Pulmonary artery endothelial cell (primary cell): Measurements from ENCODE around the gene NINJ1. TPM values are rescaled to one million over a fixed set of nuclear protein-coding genes. Genes with fewer than 3 reads are reported as not detected.

ENCODE experiments used
- DNase-seq: peaks from one replicate; pipeline ENCODE4 v3.0.0-alpha.2; 2011; ENCODE audit warnings: low read depth, low spot score
- total RNA-seq: library from RNA; depleted of rRNA; stranded (reverse); fragments of >200 nt; gene quantifications from 2 replicates; pipeline ENCODE4 v1.2.3, GENCODE V29; 2014

Gene NINJ1, protein sequence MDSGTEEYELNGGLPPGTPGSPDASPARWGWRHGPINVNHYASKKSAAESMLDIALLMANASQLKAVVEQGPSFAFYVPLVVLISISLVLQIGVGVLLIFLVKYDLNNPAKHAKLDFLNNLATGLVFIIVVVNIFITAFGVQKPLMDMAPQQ
- total RNA-seq: 44.7 and 47.2 TPM in 2 replicates

DNA sequence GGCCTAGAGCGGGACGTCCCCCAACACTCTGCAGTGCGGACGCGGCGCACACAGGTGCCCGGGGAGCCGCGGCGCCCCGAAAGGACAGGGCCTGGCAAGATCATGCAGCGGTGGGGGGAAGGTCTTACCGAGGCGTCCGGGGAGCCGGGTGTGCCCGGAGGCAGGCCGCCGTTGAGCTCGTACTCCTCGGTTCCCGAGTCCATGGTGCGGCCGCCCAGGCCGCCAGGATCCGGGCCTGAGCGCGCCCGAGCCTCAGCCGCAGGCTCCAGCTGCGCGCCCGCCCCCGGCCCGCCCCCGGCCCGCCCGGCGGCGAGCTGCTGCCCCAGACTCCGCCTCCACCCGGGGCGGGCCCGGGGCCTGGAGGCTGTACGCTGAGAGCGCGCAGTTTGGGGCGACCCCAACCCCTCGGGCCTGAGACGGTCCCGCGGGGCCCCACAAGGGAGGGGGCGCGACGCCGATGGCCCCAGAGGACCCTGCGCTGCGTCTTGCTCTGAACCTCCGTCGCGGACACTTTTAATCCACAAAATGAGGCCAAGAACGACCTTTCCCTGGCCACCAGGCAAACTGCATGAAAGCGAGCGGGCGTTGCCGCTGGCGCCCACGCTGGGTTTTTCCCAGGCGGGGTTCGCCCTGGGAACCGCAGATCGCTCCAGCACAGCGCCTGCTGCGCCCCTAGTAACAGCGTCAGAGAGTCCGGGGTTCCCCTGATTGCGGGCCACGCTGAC, at the start of gene NINJ1:
TSS of gene NINJ1 (minus strand) at position 237 of the 725 bp plus-strand sequence. CDS start at position 203, 34 bp downstream.
- DNase-seq: no peak

DNA sequence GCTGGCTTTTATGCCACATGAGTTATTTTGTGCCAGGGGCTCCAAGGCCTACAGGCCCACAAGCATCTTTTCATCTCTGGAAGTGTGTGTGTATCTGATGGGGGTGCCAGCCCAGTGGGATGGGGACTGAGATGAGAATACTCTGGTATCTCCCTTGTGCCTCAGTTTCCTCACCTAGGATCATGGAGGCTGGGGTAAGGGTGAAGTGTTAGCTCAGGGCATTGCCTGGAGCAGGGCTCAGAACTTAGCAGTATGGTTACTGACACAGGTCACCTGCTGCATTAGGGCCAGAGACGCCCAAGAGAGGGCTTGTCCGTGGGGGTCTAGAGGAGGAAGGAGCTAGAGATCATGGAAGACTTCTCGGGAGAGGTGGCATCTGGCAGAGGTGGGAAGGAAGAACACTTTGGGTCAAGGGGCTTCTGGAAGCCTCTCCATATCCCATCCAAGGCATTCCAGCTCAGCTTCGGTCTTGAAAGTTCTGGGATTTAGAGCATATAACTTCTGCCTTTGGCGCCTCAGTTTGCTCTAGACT, 49.1 kb upstream of the NINJ1 start:
- no peak for DNase-seq

DNA sequence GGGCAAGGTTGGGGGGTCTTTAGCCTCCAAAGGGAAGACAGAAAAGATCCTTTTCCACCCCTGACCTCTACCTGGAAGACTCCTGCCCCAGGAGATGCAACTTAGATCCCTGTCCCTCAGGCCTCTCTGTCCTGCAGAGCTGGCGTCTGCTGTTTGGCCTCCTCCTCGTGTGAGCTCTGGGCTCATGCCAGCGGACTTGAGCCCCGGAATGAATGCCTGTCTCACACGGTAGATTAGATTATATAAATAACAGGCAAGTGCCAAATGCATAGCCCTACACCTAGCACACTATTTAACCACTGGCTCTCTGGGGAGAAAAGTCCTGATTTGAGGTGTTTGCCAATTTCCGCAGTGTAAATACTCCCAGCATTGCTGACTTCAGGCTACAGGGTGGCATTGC, 48.5 kb upstream of the NINJ1 start:
- no peak for DNase-seq

DNA sequence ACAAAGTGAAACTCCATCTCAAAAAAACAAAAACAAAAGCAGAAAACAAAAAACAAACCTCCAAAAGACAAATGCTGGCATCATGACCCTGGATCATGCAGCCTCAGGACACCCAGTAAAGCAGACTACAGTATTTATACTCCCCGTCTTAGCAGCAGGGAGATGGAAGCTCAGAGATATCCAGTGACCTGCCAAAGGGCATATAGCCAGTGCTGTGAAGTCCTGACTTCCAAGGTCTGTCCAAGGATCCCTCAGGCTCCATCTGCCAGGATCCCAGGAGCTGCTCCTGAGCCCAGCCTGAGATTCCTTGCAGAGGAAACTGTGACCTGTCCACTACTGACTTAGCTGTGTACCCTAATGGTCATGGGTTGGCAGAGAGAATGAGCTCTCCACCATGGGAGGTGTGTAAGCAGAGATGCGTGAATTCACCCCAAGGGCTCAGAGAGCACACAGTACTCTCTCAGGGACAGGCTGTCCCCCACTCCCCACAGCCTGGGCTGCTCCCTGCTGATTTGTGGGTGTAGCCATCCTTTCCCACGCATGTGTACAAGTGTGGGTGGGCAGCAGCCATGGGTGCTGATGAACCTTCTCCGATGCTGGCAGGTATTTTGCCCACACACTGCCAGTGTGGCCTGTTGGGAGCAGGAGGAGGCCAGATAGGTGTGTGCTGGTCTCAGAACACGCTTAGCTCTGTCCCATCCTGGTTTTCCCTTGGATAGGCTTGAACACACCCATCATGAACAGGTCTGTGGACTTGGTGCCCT, 47.8 kb upstream of the NINJ1 start:
- no peak for DNase-seq

DNA sequence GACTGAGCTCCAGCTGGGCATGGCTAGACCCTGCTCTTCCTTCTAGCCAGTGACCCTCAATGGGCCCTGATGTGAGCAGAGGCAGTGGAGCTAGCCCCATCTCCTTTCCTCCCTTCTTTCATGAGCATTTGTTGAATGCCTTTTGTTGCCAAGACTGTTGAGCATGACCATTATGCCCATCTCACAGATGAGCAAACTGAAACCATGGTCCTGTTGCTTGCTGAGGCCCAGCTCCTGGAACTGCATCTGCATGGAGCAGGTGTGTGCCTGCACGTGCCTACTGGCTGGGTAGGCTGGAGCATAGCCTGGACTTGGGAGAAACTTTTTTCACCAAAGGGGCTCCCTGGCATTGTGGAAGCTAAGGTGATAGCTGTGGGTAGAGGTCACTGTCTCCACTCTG, 46.9 kb upstream of the NINJ1 start:
- no peak for DNase-seq

DNA sequence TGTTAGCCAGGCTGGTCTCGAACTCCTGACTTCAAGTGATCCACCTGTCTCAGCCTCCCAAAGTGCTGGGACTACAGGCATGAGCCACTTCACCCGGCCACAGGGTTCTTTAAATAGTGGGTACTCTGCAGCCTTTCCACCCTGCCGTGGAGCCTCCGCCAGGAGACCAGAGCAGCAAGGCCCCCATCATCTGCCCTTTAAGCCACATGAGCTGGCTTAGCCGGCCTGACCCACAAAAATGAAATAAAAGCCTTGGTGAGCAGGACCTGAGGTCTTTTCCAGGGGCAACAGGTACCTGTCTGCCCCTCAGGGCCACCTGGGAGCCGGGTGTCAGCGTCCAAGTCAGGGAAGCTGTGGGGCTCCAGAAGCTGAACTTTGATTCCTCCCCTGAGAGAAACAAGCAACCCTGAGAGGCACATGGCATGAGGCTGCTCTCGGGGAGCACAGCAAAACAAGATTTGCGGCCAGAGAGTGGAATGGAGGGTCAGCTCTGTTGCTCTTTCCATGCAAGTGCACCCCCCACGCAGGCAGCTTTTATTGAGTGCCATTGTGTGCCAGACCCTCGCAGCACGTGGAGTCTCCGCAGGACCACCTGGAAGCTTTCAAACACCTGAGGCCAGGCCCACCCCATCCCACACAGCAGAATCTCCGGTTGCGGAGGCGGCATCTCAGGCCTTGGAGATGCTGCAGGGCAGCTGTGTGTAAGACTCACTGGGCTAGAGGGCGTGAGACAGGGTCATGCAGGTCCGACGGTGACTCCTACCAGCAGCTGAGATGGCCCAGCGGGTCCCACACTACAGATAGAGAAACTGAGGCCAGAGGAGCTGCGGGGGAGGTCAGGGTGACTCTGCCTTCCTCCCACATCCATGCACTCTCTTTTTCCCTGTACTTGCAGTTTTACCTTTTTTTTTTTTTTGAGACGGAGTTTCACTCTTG, 45.1 kb upstream of the NINJ1 start:
- DNase-seq: no peak

DNA sequence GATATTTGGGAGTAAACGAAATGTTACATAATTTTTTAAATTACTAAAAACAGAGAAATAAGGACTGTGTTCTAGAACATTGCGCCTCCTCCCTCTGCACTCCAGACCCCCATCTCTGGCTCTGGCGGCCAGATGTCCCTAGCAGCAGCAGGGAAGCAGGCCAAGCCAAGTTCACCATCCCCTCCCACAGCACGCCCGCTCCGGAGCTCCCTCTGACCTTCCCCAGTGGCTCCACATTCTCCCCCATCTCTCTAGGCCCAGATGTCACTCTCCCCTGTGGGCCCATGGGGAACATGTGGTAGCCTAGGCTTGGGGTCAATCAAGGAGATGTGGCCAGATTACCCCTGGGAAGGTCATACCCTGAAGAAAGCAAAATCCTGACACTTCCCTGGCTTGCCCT, 43.6 kb upstream of the NINJ1 start:
- DNase-seq: no peak

DNA sequence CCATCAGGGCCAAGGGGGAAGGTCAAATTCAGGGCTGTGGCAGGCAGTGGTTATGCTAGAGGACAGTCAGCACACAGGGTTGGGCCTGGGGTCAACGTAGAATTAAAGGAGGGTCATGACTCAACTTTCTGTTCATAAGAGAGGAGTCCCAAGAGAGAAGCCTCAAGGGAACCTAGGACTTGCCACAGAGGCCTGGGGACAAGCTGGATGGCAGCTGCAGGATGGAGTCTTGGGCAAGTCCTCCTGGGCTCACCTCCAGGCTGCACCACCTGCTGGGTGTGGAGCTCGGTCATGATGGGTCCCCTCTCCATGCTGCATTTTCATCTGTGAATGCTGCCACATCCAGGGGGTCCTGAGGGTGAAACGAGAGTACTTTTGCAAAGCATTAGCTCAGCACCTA, 40.9 kb upstream of the NINJ1 start:
- DNase-seq: no peak

DNA sequence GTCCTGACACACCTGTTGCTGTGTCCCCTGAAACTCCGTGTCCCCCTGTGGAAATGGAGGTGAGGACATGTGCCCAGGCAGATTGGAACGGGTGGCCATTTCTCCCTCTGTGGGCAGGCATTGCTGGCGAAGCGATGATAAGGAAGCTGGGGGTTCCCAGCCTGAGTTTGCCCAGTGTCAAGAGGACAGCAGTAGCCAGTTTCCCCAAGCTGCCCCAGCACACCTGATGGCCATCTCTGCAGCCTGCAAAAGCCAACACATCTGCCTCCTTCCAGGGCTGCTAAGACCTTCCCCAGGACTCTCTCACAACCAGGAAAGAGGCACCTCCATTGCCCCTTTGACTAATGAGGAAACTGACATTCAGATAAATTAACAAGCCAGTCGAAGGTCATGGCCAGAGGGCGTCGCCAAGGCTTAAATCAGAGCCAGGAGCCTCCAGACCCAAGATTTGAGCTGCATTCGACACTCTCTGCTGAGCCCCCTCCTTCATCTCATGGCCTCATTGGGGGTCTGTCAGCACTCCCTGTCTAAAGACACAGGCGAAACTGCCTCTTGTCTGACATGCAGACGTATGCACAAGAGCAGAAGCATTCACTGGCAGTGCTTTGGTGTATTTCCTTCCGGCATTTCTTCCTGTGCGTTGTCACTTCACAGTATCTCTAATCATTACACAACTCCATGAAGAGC, 39.5 kb upstream of the NINJ1 start:
- no peak for DNase-seq

DNA sequence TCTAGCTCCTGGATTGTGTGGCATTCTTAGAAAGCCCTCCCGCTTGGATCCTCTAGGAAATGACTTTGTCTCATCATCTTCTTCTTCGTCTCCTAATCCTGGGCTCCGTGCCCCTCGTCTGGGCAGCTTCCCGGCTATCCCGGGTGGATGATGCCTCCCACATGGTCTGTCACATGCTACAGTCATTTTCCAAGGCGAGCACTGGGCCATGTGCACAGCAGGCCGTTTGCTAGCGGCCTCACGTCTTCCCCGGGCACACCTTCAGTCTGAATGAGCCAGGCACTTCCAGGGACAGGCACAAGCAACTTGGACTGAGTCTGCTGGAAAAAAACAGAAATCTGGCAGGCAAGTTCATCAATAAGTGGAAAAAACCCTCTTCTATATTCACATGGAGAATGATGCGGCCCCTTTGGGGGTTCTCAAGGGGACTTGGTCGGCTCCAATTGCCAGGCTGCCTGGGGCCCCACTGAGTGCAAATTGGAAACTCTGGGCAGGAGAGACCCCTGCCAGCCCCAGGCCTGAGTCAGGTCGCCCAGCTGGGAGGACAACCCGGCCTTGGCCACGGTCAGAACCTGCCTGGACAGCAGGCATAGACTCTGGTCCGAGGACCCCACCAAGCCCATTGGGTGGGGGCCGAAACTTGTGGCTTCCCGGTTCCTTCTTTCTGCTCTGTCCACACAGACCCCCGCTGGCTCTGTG, 38.8 kb upstream of the NINJ1 start:
- no peak for DNase-seq

DNA sequence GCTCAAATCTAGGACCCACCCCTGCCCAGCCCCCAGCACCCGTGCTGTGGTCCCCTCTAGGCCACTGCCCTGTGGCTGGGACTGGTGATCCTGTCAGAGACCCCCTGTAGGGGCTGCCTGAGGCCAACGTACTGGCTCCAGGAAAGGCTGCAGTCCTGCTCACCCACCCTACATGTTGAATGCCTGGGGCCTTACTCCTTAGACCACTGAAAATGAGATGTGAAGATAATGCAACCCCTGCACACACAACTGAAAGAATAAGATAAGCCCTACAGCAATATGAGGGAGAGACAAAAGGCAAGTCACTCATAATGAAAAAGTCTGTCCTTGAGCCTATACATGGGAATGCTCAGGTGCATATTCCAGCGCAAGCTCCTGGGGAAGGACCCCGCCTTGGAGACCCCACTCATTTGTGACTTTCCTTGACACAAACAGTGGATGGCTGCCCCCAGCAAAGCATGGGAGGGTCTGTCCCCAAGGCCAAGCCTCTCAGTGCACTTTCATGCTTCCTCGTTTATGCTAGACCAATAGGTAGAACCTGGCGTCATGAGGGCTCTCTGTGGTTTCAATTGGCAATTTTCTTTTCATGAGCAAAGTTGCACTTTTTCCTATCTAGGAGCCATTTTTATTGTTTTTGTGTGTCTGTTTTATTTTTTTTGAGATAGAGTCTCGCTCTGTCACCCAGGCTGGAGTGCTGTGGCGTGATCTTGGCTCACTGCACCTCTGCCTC, 37.4 kb upstream of the NINJ1 start:
- no peak for DNase-seq

DNA sequence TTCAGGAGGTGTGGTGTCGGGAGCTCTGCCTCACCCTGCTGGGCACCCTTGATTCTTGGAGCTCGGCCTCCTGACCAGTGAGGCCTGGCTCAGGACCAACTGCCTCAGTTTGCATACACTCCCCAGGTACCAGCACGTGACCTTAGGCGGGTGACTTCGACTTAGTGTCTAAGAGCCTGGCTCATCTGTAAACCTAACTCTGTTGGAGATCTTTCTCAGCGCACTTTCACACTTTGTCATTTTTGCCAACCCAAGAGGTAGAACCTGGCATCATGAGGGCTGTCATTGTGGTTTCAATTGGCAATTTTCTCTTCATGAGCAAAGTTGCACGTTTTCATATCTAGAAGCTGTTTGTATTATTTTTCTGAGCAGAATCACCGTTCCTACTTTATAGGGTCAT, 36.5 kb upstream of the NINJ1 start:
- DNase-seq: no peak

DNA sequence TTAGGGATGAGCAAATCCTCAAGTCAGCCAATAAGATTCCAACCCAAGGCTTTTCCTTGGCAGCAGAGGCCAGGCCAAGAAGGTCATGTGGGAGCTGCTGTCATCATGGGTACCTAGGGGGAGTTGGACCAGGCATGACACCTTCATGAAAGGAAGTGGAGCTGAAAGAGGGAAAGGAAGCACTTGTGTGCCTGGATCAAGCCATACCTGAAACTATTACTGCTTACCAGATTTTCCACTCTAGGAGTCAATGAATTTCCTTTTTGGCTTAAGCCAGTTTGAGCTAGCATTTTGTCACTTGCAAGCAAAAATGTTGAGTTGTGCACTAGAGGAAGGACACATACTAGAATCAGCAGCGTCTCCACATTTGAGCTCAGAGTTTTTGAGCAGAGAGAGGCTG, 35.4 kb upstream of the NINJ1 start:
- DNase-seq: no peak

DNA sequence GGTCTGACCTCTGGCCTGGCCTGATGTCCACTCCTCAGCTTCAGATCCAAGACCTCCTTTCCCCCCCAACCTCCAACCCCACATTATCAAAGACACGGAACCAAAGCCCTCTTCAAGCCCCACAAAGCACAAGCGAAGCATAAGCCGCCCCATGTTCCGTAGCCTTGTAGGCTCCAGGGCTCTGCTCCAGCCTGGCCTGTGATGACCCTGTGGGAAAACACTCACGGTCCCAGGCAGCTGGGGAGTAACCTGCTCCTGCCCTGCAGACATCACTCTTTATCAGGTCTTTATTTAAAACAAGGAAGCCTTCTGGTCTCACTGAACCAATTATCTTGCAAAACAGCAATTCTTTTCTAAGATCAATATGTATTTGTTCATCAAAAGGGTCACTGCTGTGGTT, 34.5 kb upstream of the NINJ1 start:
- no peak for DNase-seq

DNA sequence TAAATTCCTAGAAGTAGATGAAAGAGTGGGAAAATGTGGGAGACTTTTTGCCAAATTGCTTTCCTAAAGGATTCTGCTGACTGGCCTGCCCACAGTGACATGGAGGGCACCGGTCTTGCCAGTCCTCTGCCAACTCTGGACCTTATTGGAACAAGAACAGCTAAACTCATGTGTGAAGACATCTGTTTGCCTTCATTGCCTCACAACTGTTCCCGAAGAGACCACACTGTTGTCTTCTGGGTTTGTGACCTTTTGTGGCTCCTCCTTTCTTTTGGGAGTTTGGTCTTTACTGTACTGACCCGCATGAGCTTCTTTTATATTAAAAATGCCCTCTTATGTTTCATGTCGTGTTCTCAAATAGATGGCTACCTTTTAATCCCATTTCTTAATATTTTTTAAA, 33.8 kb upstream of the NINJ1 start:
- DNase-seq: no peak

DNA sequence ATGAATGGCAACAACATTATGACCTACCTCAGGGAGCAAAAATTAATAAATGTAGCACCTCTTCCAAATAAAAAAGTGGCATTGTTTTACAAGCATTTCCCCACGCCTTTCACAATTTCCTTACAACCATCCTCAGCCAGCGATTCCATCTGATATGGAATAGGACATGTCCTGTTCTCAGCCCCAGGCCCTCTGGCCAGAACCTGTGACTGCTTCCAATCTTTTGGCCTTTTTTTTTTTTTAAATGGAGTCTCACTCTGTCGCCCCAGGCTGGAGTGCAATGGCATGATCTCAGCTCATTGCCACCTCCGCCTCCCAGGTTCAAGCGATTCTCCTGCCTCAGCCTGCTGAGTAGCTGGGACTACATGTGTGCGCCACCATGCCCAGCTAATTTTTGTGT, 33.1 kb upstream of the NINJ1 start:
- no peak for DNase-seq

DNA sequence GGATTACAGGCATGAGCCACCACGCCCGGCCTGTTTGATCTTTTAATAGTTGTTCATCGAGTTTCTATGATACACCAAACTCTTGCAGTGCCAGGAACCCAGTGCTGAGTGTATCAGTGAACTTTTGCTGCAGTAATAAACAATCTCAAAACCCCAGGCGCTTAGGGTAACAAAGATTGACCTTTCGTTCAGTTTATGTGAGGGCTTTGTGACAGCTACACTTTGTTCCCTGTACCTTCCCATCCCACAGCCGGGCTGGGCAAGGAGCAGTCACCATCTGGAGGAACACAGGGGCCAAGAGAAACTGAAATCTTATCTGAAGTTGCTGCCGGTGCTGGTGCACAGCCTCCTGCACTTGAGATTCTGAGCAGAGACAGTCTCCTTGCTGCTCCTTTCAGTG, 32.6 kb upstream of the NINJ1 start:
- DNase-seq: no peak

DNA sequence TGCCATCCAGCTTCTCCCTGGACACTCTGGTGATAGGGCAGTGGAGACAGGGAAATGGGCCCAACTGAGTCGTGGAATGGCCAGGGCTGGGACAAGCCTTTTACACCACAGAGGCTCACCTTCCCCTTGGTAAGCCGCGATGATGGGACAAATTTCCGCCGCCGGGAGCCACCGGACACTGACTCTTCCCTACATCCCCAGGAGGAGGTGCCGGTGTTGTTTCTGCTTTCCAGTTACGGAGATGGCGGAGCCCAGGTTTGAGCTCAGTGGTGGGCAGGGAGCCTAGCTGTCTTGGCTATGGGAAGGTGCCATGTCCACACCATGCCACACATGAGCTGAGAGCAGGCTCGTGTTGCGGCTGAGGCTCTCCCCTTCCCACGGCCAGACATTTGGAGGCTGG, 30.0 kb upstream of the NINJ1 start:
- DNase-seq: no peak

DNA sequence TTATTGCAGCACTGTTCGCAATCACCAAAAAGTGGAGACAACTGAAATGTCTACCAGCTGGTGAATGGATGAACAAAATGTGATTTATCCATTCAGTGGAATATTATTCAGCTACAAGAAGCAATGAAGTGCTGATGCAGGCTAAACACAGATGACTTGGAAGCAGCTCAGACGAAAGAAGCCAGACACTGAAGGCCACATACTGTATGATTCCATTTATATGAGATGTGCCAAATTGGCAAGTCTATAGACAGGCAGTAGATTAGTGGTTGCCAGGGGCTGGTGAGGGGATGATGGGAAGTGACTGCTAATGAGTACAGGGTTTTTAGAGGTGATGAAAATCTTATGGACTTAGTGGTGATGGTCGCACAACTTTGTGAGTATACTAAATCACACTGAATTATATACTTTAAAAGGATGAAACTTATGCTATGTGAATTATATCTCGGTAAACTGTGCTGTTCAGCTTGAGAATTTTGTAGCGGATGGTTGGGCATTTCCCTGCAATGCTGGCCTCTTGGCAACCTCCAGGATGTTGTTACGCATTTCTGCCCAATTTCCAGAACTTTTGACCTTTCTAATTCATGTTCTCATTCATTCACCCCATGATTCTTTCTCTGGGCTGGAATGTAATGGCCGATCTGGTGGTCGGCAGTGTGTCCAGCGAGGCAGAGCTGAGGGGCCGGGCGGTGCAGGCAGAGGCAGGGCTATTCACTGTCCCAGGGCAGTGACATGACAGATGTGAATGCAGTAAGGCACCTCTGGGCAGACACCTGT, 27.9 kb upstream of the NINJ1 start:
- no peak for DNase-seq
